GM23338 (cell line): ENCODE measurements around the gene PIP5K1C.

Source experiments
- CREB1 ChIP-seq: fragments of 250-450 bp; sonication (Bioruptor Pico); IDR thresholded peaks from 2 replicates; pipeline ENCODE4 v1.5.0; 2020; ENCODE audit warnings: low read depth, mild to moderate bottlenecking, moderate library complexity
- CTCF ChIP-seq, 2 experiments: fragments of 200-600 bp in 1 of 2; sonication (generic) in 1 of 2; conservative IDR thresholded peaks; 2 replicates each; pipeline versions ENCODE4 v1.5.1 to v1.6.1; 2016 to 2017; ENCODE audit warnings: antibody characterized with exemption in 2 of 2, low read depth in 2 of 2, mild to moderate bottlenecking in 2 of 2, moderate library complexity in 1 of 2
- ETS1 ChIP-seq: IDR thresholded peaks from 2 replicates; pipeline ENCODE4 v1.6.1; 2016; ENCODE audit warnings: antibody characterized with exemption
- EZH2 ChIP-seq: fragments of 200-600 bp; sonication (generic); IDR thresholded peaks from one replicate; pipeline ENCODE4 v1.8.0; 2017; ENCODE audit warnings: antibody characterized with exemption, mild to moderate bottlenecking, low read depth; ENCODE audit not compliant: unreplicated experiment
- EZH2phosphoT487 ChIP-seq: fragments of 200-600 bp; sonication (generic); IDR thresholded peaks from one replicate; pipeline ENCODE4 v1.8.1; 2018; ENCODE audit warnings: antibody characterized with exemption; ENCODE audit not compliant: unreplicated experiment
- JUNB ChIP-seq: IDR thresholded peaks from one replicate; pipeline ENCODE4 v1.6.1; 2016; ENCODE audit warnings: antibody characterized with exemption; ENCODE audit not compliant: unreplicated experiment
- POLR2AphosphoS5 ChIP-seq: IDR thresholded peaks from 2 replicates; pipeline ENCODE4 v1.6.1; 2016; ENCODE audit warnings: antibody characterized with exemption, low read depth
- REST ChIP-seq: IDR thresholded peaks from one replicate; pipeline ENCODE4 v1.6.1; 2018; ENCODE audit warnings: antibody characterized with exemption; ENCODE audit not compliant: unreplicated experiment
- STAT1 ChIP-seq: IDR thresholded peaks from one replicate; pipeline ENCODE4 v1.6.1; 2016; ENCODE audit warnings: antibody characterized with exemption; ENCODE audit not compliant: unreplicated experiment

GRCh38 chr19:3697671-3698385, 2.4 kb downstream of the PIP5K1C start:
- TF ChIP-seq CTCF (conservative IDR thresholded peaks at IDR 0.05; ENCODE audit: low read depth in 2 of 2): no peak
- no peak for TF ChIP-seq POLR2AphosphoS5
- TF ChIP-seq EZH2phosphoT487: no peak
- no peak for TF ChIP-seq STAT1
- TF ChIP-seq EZH2: no peak
- no peak for TF ChIP-seq CREB1 (CRISPR knock-in tag)
- no peak for TF ChIP-seq JUNB
- TF ChIP-seq ETS1: no peak
- no peak for TF ChIP-seq REST
